ENCODE data around the gene CLASP1. TPM values are rescaled to one million over a fixed set of nuclear protein-coding genes. Genes with fewer than 3 reads are reported as not detected.
"Not testable (repeated sequence)": the region's sequence is repeated elsewhere in the genome, so short reads cannot be mapped to it uniquely, and the experiment has no call there.

CLASP1 gene
- total RNA-seq, 1 experiment from 2014 or later: 21.2 TPM

- no peak for DNase-seq (ENCODE audit: low read depth)
Measured at GRCh38 chr2:121662656-121663055, 13.4 kb upstream of the CLASP1 start.

- no peak for DNase-seq (ENCODE audit: low read depth)
Measured at GRCh38 chr2:121659933-121660332, 10.7 kb upstream of the CLASP1 start.

GRCh38 chr2:121658393-121658792 is 9.1 kb upstream of the CLASP1 start:
- DNase-seq (ENCODE audit: low read depth): not testable (repeated sequence)

GRCh38 chr2:121653035-121653434 is 3.8 kb upstream of the CLASP1 start:
- no peak for DNase-seq (ENCODE audit: low read depth)

GRCh38 chr2:121650315-121650930 is 1.2 kb upstream of the CLASP1 start:
- peak; percentile 11 for DNase-seq (ENCODE audit: low read depth)

GRCh38 chr2:121649596-121650314 is 493 bp upstream of the CLASP1 start:
- DNase-seq (ENCODE audit: low read depth): peak; percentile 98

- peak; percentile 43 for DNase-seq (ENCODE audit: low read depth)
Measured at GRCh38 chr2:121648206-121649148, 785 bp downstream of the CLASP1 start.

GRCh38 chr2:121647396-121647795 is 1.9 kb downstream of the CLASP1 start:
- DNase-seq (ENCODE audit: low read depth): no peak

- DNase-seq (ENCODE audit: low read depth): no peak
Measured at GRCh38 chr2:121644715-121645114, 4.5 kb downstream of the CLASP1 start.

- DNase-seq (ENCODE audit: low read depth): no peak
Measured at GRCh38 chr2:121643877-121644276, 5.4 kb downstream of the CLASP1 start.

GRCh38 chr2:121640380-121641316 is 8.6 kb downstream of the CLASP1 start:
- no peak for DNase-seq (ENCODE audit: low read depth)

- not testable (repeated sequence) for DNase-seq (ENCODE audit: low read depth)
Measured at GRCh38 chr2:121639846-121640245, 9.4 kb downstream of the CLASP1 start.

- no peak for DNase-seq (ENCODE audit: low read depth)
Measured at GRCh38 chr2:121638333-121638732, 10.9 kb downstream of the CLASP1 start.

GRCh38 chr2:121635371-121635770 is 13.9 kb downstream of the CLASP1 start:
- no peak for DNase-seq (ENCODE audit: low read depth)

GRCh38 chr2:121634354-121635307 is 14.6 kb downstream of the CLASP1 start:
- peak; percentile 72 for DNase-seq (ENCODE audit: low read depth)

GRCh38 chr2:121633463-121633862 is 15.8 kb downstream of the CLASP1 start:
- DNase-seq (ENCODE audit: low read depth): no peak

GRCh38 chr2:121627525-121628050 is 21.7 kb downstream of the CLASP1 start:
- DNase-seq (ENCODE audit: low read depth): no peak

GRCh38 chr2:121626777-121627524 is 22.3 kb downstream of the CLASP1 start:
- DNase-seq (ENCODE audit: low read depth): no peak

GRCh38 chr2:121625953-121626352 is 23.3 kb downstream of the CLASP1 start:
- no peak for DNase-seq (ENCODE audit: low read depth)

Measured in Daoy (cell line).